PC-3 (cell line): ENCODE results near the gene IGDCC3. TPM values are rescaled to one million over a fixed set of nuclear protein-coding genes. Genes with fewer than 3 reads are reported as not detected.

Source experiments
- ATAC-seq: fragments of 200-7000 bp; cut with Tn5 transposase; 2 replicates; pipeline ENCODE4 v1.9.1; 2020; ENCODE audit warnings: mild to moderate bottlenecking, moderate library complexity
- BruUV-seq: library from RNA; stranded (reverse); fragments of 400-500 nt; replicated peaks from 2 replicates; lab custom pipeline; 2021; lab: Mats Ljungman, UMichigan
- CTCF ChIA-PET: fragments of 300-600 bp; sonication (Branson Sonifier 250); formaldehyde crosslinking; loops from one replicate; lab custom pipeline; 2022; ENCODE audit warnings: antibody characterized with exemption; lab: Charles Lee
- POLR2A ChIA-PET: fragments of 300-600 bp; sonication (Branson Sonifier 250); formaldehyde crosslinking; loops from one replicate; lab custom pipeline; 2022; ENCODE audit warnings: antibody characterized with exemption; ENCODE audit not compliant: unreplicated experiment; lab: Charles Lee
- DNase-seq: peaks from one replicate; pipeline ENCODE4 v3.0.0-alpha.2; 2015
- H2AFZ ChIP-seq: fragments of 300-600 bp; sonication (generic); 2 replicates; pipeline ENCODE4 v1.6.0; 2016; ENCODE audit warnings: antibody characterized with exemption, low read length
- H3F3A ChIP-seq: fragments of 300-600 bp; sonication (generic); one replicate; pipeline ENCODE4 v1.6.0; 2017; ENCODE audit warnings: antibody characterized with exemption, low read length, control low read depth, mild to moderate bottlenecking; ENCODE audit not compliant: unreplicated experiment
- H3K27ac ChIP-seq: fragments of 300-600 bp; sonication (generic); 2 replicates; pipeline ENCODE4 v1.5.1; 2016; ENCODE audit warnings: mild to moderate bottlenecking, low read length
- H3K27me3 ChIP-seq: fragments of 300-600 bp; sonication (generic); 2 replicates; pipeline ENCODE4 v1.6.1; 2016; ENCODE audit warnings: low read length, mixed read lengths
- H3K36me3 ChIP-seq: fragments of 300-600 bp; sonication (generic); 2 replicates; pipeline ENCODE4 v1.6.1; 2016; ENCODE audit warnings: low read depth, mixed run types, low read length, mixed read lengths
- H3K4me1 ChIP-seq: fragments of 300-600 bp; sonication (generic); 2 replicates; pipeline ENCODE4 v1.5.1; 2016; ENCODE audit warnings: low read length; ENCODE audit not compliant: insufficient read depth
- H3K4me2 ChIP-seq: fragments of 300-600 bp; sonication (generic); 2 replicates; pipeline ENCODE4 v1.6.0; 2016; ENCODE audit warnings: low read length
- H3K4me3 ChIP-seq: fragments of 300-600 bp; sonication (generic); 2 replicates; pipeline ENCODE4 v1.5.1; 2016; ENCODE audit warnings: mild to moderate bottlenecking, low read length, mixed read lengths
- H3K79me2 ChIP-seq: fragments of 300-600 bp; sonication (generic); 2 replicates; pipeline ENCODE4 v1.6.1; 2017; ENCODE audit warnings: low read length, mixed read lengths
- H3K9ac ChIP-seq: fragments of 300-600 bp; sonication (generic); 2 replicates; pipeline ENCODE4 v1.6.0; 2016; ENCODE audit warnings: mild to moderate bottlenecking, low read length
- H3K9me2 ChIP-seq: fragments of 300-600 bp; sonication (generic); replicated peaks from 2 replicates; pipeline ENCODE4 v1.6.1; 2016; ENCODE audit warnings: mixed run types, low read length, mixed read lengths
- H3K9me3 ChIP-seq: fragments of 300-600 bp; sonication (generic); 2 replicates; pipeline ENCODE4 v1.6.1; 2016; ENCODE audit warnings: low read length, mixed read lengths
- H4K20me1 ChIP-seq: fragments of 300-600 bp; sonication (generic); 2 replicates; pipeline ENCODE4 v1.6.1; 2016; ENCODE audit warnings: low read length, mixed read lengths
- CTCF ChIP-seq: fragments of 300-600 bp; sonication (generic); conservative IDR thresholded peaks from 2 replicates; pipeline ENCODE4 v1.5.1; 2017; ENCODE audit warnings: antibody characterized with exemption, low read depth, mild to moderate bottlenecking, low read length
- EZH2 ChIP-seq: fragments of 300-600 bp; sonication (generic); IDR thresholded peaks from one replicate; pipeline ENCODE4 v1.6.1; 2017; ENCODE audit warnings: antibody characterized with exemption, mild to moderate bottlenecking, low read length; ENCODE audit not compliant: unreplicated experiment
- EZH2phosphoT487 ChIP-seq: fragments of 300-600 bp; sonication (generic); IDR thresholded peaks from 2 replicates; pipeline ENCODE4 v1.6.1; 2018; ENCODE audit warnings: mild to moderate bottlenecking, antibody characterized with exemption, low read length, borderline replicate concordance
- intact Hi-C: fragments of 100-400 bp; cut with micrococcal nuclease; formaldehyde crosslinking; loops from 2 replicates; pipeline ENCODE4 v1.9.0; 2023
- total RNA-seq: library from RNA; depleted of rRNA; stranded (reverse); fragments of >200 nt; gene quantifications from 2 replicates; pipeline ENCODE4 v1.2.3, GENCODE V29; 2014

IGDCC3 gene
- total RNA-seq, 1 experiment from 2014 or later, result not detected

GRCh38 chr15:65392368-65392767, 14.6 kb upstream of the IGDCC3 start:
- Histone ChIP-seq H3K27ac (no peak overlapping the region), H3K4me1 (no peaks in the 10 kb centered on the region), H3K9me3 (no peaks in the 10 kb centered on the region), H2AFZ (no peak overlapping the region), H3K4me3 (no peak overlapping the region), H4K20me1 (no peaks in the 10 kb centered on the region), H3K4me2 (no peak overlapping the region), H3K9me2 (no peaks in the 10 kb centered on the region), H3K79me2 (no peaks in the 10 kb centered on the region), H3K36me3 (no peaks in the 10 kb centered on the region), H3F3A (no peaks in the 10 kb centered on the region), H3K9ac (no peak overlapping the region), H3K27me3 (no peaks in the 10 kb centered on the region)
- DNase-seq (no peak), ATAC-seq (no peak)
- ChIA-PET CTCF (interaction anchor here (0.5 kb wide), 1 partner anchor 66 kb away, joined by 7 read pairs; no protein-coding TSS in a partner anchor), POLR2A (no interaction called here)
- intact Hi-C loops, result no loop called here
- BruUV-seq, result no TSS peak
- no peak for TF ChIP-seq EZH2
- TF ChIP-seq CTCF, result no peak
- no peak for TF ChIP-seq EZH2phosphoT487

- intact Hi-C loops, result no loop called here
- no peaks in the 10 kb centered on the region for H3K9me3 ChIP-seq
- H3K27me3 ChIP-seq, result no peaks in the 10 kb centered on the region
- no peak for TF ChIP-seq EZH2phosphoT487
- TF ChIP-seq EZH2, result no peak
- TF ChIP-seq CTCF, result no peak
- H2AFZ ChIP-seq, result no peak overlapping the region
- H3K27ac ChIP-seq, result no peak overlapping the region
- no peak overlapping the region for H3K9ac ChIP-seq
- no peaks in the 10 kb centered on the region for H3K36me3 ChIP-seq
- ChIA-PET CTCF (interaction anchor here (0.5 kb wide), 1 partner anchor 66 kb away, joined by 7 read pairs; no protein-coding TSS in a partner anchor), POLR2A (no interaction called here)
- no peaks in the 10 kb centered on the region for H3K9me2 ChIP-seq
- DNase-seq (no peak), ATAC-seq (no peak)
- no peaks in the 10 kb centered on the region for H4K20me1 ChIP-seq
- no TSS peak for BruUV-seq
- H3K4me2 ChIP-seq, result no peak overlapping the region
- H3K79me2 ChIP-seq, result no peaks in the 10 kb centered on the region
- H3K4me1 ChIP-seq, result no peaks in the 10 kb centered on the region
- H3F3A ChIP-seq, result no peaks in the 10 kb centered on the region
- H3K4me3 ChIP-seq, result no peak overlapping the region
These were observed 13.9 kb upstream of the IGDCC3 start for GRCh38 chr15:65391732-65392131.

GRCh38 chr15:65390447-65390846, 12.6 kb upstream of the IGDCC3 start:
- Histone ChIP-seq H3K4me3 (no peak overlapping the region), H3F3A (no peaks in the 10 kb centered on the region), H2AFZ (no peak overlapping the region), H3K27ac (no peak overlapping the region), H3K79me2 (no peaks in the 10 kb centered on the region), H3K36me3 (no peaks in the 10 kb centered on the region), H3K9me2 (no peaks in the 10 kb centered on the region), H3K27me3 (no peaks in the 10 kb centered on the region), H3K9me3 (no peaks in the 10 kb centered on the region), H3K9ac (no peak overlapping the region), H3K4me1 (peaks cover under 1% of the 10 kb centered on the region; the same call in 1 of the 2 replicates), H4K20me1 (no peaks in the 10 kb centered on the region), H3K4me2 (no peak overlapping the region)
- ATAC-seq, result no peak
- CTCF ChIA-PET, result no interaction called here
- BruUV-seq, result no TSS peak
- POLR2A ChIA-PET, result no interaction called here
- no peak for DNase-seq
- no peak for TF ChIP-seq EZH2
- no peak for TF ChIP-seq CTCF
- TF ChIP-seq EZH2phosphoT487, result no peak
- intact Hi-C loops, result no loop called here
